ENCODE measurements around the gene RC3H2. TPM values are rescaled to one million over a fixed set of nuclear protein-coding genes. Genes with fewer than 3 reads are reported as not detected.
"Not testable (repeated sequence)": the region's sequence is repeated elsewhere in the genome, so short reads cannot be mapped to it uniquely, and the experiment has no call there.

Gene RC3H2
- total and polyA plus RNA-seq, 7 donors: 5.6 to 33.7 (median 24.8) TPM

- Histone ChIP-seq H3K36me3 (ENCODE audit: insufficient read depth in 1 of 2, low read depth in 1 of 2) (no peaks in the 10 kb centered on the region), H3K9me3 (no peaks in the 10 kb centered on the region), H3K27me3 (ENCODE audit: insufficient read depth in 3 of 3, low read length in 2 of 3) (no peaks in the 10 kb centered on the region), H3K4me3 (no peak overlapping the region), H3K4me1 (no peaks in the 10 kb centered on the region), H3K27ac (no peak overlapping the region)
- DNase-seq (no peak), ATAC-seq (no peak)
- intact Hi-C loops (cut with DNase I): no loop called here
- WGBS, 3 donors: 92 to 95% (median 92%) methylated on average over 14 of the region's 14 CpGs
- no peak for TF ChIP-seq CTCF (IDR thresholded peaks at IDR 0.05)
Measured at GRCh38 chr9:122837266-122837850, 67.8 kb downstream of the RC3H2 start.

GRCh38 chr9:122835313-122835731 is 69.8 kb downstream of the RC3H2 start:
- intact Hi-C loops (cut with DNase I): no loop called here

GRCh38 chr9:122832194-122832593 is 73.0 kb downstream of the RC3H2 start:
- H3K4me3 ChIP-seq: no peak overlapping the region
- 87 to 93% (median 88%) methylated on average over 3 of the region's 3 CpGs for WGBS, 3 donors

More at GRCh38 chr9:122835313-122835731, 69.8 kb downstream of the RC3H2 start:
- H3K36me3 ChIP-seq (ENCODE audit: insufficient read depth in 1 of 2, low read depth in 1 of 2): no peaks in the 10 kb centered on the region
- H3K4me3 ChIP-seq: no peak overlapping the region
- no peaks in the 10 kb centered on the region for H3K27me3 ChIP-seq (ENCODE audit: insufficient read depth in 3 of 3, low read length in 2 of 3)
- DNase-seq (no peak), ATAC-seq (no peak)
- H3K27ac ChIP-seq: no peak overlapping the region
- H3K4me1 ChIP-seq: no peaks in the 10 kb centered on the region
- 51 to 56% (median 53%) methylated on average over 4 of the region's 4 CpGs for WGBS, 3 donors
- no peaks in the 10 kb centered on the region for H3K9me3 ChIP-seq
- no peak for TF ChIP-seq CTCF (IDR thresholded peaks at IDR 0.05)

GRCh38 chr9:122828965-122829284 is 76.2 kb downstream of the RC3H2 start:
- intact Hi-C loops (cut with DNase I); H3K9me3 ChIP-seq; DNase-seq; ATAC-seq; H3K27me3 ChIP-seq (ENCODE audit: insufficient read depth in 3 of 3, low read length in 2 of 3): not testable (repeated sequence)
- peak overlapping the region; percentile 93 for H3K4me3 ChIP-seq
- H3K36me3 ChIP-seq (ENCODE audit: insufficient read depth in 1 of 2, low read depth in 1 of 2): peaks cover 0 to 25% of the 10 kb centered on the region in 2 donors
- 68 to 71% (median 69%) methylated on average over 18 of the region's 18 CpGs for WGBS, 3 donors
- H3K27ac ChIP-seq: peak overlapping the region; percentile 96
- peaks cover 17% of the 10 kb centered on the region for H3K4me1 ChIP-seq

More at GRCh38 chr9:122832194-122832593, 73.0 kb downstream of the RC3H2 start:
- DNase-seq (no peak), ATAC-seq (no peak)
- peak overlapping the region; percentile 39 for H3K27ac ChIP-seq
- no peaks in the 10 kb centered on the region for H3K27me3 ChIP-seq (ENCODE audit: insufficient read depth in 3 of 3, low read length in 2 of 3)
- intact Hi-C loops (cut with DNase I): no loop called here
- TF ChIP-seq CTCF (IDR thresholded peaks at IDR 0.05): no peak
- no peaks in the 10 kb centered on the region for H3K9me3 ChIP-seq
- H3K36me3 ChIP-seq (ENCODE audit: insufficient read depth in 1 of 2, low read depth in 1 of 2): no peaks in the 10 kb centered on the region
- peaks cover 5% of the 10 kb centered on the region for H3K4me1 ChIP-seq

GRCh38 chr9:122827761-122828093 is 77.4 kb downstream of the RC3H2 start:
- no peak for TF ChIP-seq CTCF (IDR thresholded peaks at IDR 0.05)
- Histone ChIP-seq H3K4me3 (peak overlapping the region; percentile 93), H3K4me1 (peaks cover 17% of the 10 kb centered on the region), H3K36me3 (ENCODE audit: insufficient read depth in 1 of 2, low read depth in 1 of 2) (peaks cover 2 to 37% of the 10 kb centered on the region in 2 donors), H3K9me3 (no peaks in the 10 kb centered on the region), H3K27me3 (ENCODE audit: insufficient read depth in 3 of 3, low read length in 2 of 3) (no peaks in the 10 kb centered on the region), H3K27ac (peak overlapping the region; percentile 96)
- ATAC-seq (peak; percentile 5 to 31 (median 12)), DNase-seq (no peak)
- WGBS, 3 donors: 0 to 2% (median 1%) methylated on average over 8 of the region's 8 CpGs
- intact Hi-C loops (cut with DNase I): no loop called here

All from psoas muscle (tissue), 8 donors.